HepG2 (cell line): Measurements from ENCODE around the gene KBTBD3. TPM values are rescaled to one million over a fixed set of nuclear protein-coding genes. Genes with fewer than 3 reads are reported as not detected.

Experiments used
- JARID2 ChIP-seq: sonication (generic); formaldehyde crosslinking; IDR thresholded peaks from 2 replicates; pipeline ENCODE4 v1.8.1; 2023; ENCODE audit warnings: missing genetic modification reagents, inconsistent platforms; ENCODE audit not compliant: insufficient replicate concordance
- NFE2 ChIP-seq: sonication (generic); formaldehyde crosslinking; IDR thresholded peaks from 2 replicates; pipeline ENCODE4 v1.4.0; 2020; ENCODE audit warnings: missing genetic modification reagents
- NFKB2 ChIP-seq: sonication (generic); formaldehyde crosslinking; IDR thresholded peaks from 2 replicates; pipeline ENCODE4 v1.4.0; 2020; ENCODE audit warnings: missing genetic modification reagents, borderline replicate concordance
- SMAD9 ChIP-seq: sonication (generic); formaldehyde crosslinking; IDR thresholded peaks from 2 replicates; pipeline ENCODE4 v1.5.1; 2020; ENCODE audit warnings: mild to moderate bottlenecking, missing genetic modification reagents
- ZBTB8A ChIP-seq: sonication (generic); formaldehyde crosslinking; IDR thresholded peaks from 2 replicates; pipeline ENCODE4 v1.4.0; 2020; ENCODE audit warnings: mild to moderate bottlenecking, low read depth, missing genetic modification reagents, borderline replicate concordance
- ZFP62 ChIP-seq: sonication (generic); formaldehyde crosslinking; IDR thresholded peaks from 2 replicates; pipeline ENCODE4 v1.4.0; 2020; ENCODE audit warnings: missing genetic modification reagents
- ZNF350 ChIP-seq: sonication (generic); formaldehyde crosslinking; IDR thresholded peaks from 2 replicates; pipeline ENCODE4 v1.4.0; 2020; ENCODE audit warnings: mild to moderate bottlenecking, low read depth, missing genetic modification reagents, borderline replicate concordance
- ZNF772 ChIP-seq: sonication (generic); formaldehyde crosslinking; IDR thresholded peaks from 2 replicates; pipeline ENCODE4 v1.5.0; 2020; ENCODE audit warnings: mild to moderate bottlenecking, missing genetic modification reagents
- ZNF879 ChIP-seq: sonication (generic); formaldehyde crosslinking; IDR thresholded peaks from 2 replicates; pipeline ENCODE4 v1.8.1; 2023; ENCODE audit warnings: missing genetic modification reagents
- polyA plus RNA-seq, 8 experiments: library from polyadenylated mRNA; depleted of rRNA in 3 of 8; stranded (reverse) in 7 of 8; unstranded in 1 of 8; fragments of >200 nt; fragmentation: Illumina TruSeq in 4 of 8; extraction: Trizol in 4 of 8; gene quantifications; 2 replicates each; pipeline versions ENCODE4 v1.2.1 to v1.2.3, GENCODE V29; 2011 to 2016; ENCODE audit warnings: low read depth in 4 of 8, missing spikeins in 1 of 8, mixed read lengths in 1 of 8; ENCODE audit not compliant: insufficient read depth in 1 of 8
- total RNA-seq, 5 experiments: library from RNA; depleted of rRNA; stranded (reverse); fragments of >200 nt; fragmentation: Illumina TruSeq; extraction: Trizol; gene quantifications; 2 replicates each; pipeline ENCODE4 v1.2.3, GENCODE V29; 2016; ENCODE audit warnings: low read depth in 1 of 5
- TF ChIP-seq, protein P1 (sequence below): sonication (generic); formaldehyde crosslinking; IDR thresholded peaks from 2 replicates; pipeline ENCODE4 v1.8.0; 2022; ENCODE audit warnings: mild to moderate bottlenecking, missing genetic modification reagents
- TF ChIP-seq, protein P2 (sequence below): sonication (generic); formaldehyde crosslinking; IDR thresholded peaks from 2 replicates; pipeline ENCODE4 v1.5.0; 2020; ENCODE audit warnings: mild to moderate bottlenecking, missing genetic modification reagents, borderline replicate concordance
- TF ChIP-seq, protein P3 (sequence below): sonication (generic); formaldehyde crosslinking; IDR thresholded peaks from 2 replicates; pipeline ENCODE4 v1.4.0; 2020; ENCODE audit warnings: missing genetic modification reagents, borderline replicate concordance
- TF ChIP-seq, protein P4 (sequence below): sonication (generic); formaldehyde crosslinking; IDR thresholded peaks from 2 replicates; pipeline ENCODE4 v1.8.1; 2023; ENCODE audit warnings: missing genetic modification reagents, inconsistent platforms, borderline replicate concordance

KBTBD3 gene
- total and polyA plus RNA-seq, 2 of the 13 experiments (the other 11 are each of a cell fraction or from before 2014, with no cell fraction given): 1.8 to 7.4 TPM

DNA sequence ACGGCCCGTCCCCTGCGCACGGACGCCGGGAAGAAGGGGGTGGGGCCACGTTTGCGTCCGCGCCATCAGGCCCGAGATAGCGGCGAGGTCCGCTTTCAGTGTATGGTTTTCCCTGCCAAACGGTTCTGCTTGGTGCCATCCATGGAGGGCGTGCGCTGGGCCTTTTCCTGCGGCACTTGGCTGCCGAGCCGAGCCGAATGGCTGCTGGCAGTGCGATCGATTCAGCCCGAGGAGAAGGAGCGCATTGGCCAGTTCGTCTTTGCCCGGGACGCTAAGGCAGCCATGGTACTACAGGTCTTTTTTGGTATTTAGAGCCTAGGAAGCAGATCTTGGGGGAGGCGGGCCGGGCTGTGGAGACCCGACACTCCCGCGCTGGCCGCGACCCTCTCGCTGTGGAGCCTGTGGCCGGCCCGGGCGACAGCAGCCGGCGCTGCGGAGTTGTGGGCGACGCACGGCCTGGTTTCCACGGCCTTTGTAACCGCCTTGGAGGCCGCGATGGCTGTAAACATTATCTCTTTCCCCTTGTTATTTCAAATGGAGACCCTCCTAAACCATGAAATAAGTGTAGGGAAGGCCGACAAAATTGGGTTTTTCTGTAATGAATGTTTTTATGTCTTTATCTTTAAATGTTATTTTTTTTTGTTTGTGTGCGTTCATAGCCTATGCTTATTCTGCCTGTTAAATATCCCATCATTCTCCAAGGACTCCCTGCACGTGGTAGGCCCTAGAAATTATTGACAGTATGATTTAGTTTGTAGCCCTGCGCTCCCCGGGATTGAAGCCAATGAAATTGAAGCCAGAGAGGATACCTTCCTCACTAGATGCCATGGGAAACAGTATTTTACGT lies 685 bp upstream of the KBTBD3 start, which contains the start of gene AASDHPPT (continued):
- 0 out of 2 replicates have a peak, but pooled peaks have one; percentile 20 for TF ChIP-seq ZNF772 (CRISPR knock-in tag)
- TF ChIP-seq ZNF350 (CRISPR knock-in tag): 0 out of 2 replicates have a peak, but pooled peaks have one; percentile 4
- TF ChIP-seq ZFP62 (CRISPR knock-in tag): no peak
- TF ChIP-seq, protein P1, sequence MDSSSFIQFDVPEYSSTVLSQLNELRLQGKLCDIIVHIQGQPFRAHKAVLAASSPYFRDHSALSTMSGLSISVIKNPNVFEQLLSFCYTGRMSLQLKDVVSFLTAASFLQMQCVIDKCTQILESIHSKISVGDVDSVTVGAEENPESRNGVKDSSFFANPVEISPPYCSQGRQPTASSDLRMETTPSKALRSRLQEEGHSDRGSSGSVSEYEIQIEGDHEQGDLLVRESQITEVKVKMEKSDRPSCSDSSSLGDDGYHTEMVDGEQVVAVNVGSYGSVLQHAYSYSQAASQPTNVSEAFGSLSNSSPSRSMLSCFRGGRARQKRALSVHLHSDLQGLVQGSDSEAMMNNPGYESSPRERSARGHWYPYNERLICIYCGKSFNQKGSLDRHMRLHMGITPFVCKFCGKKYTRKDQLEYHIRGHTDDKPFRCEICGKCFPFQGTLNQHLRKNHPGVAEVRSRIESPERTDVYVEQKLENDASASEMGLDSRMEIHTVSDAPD (CRISPR knock-in tag): no peak
- TF ChIP-seq, protein P2, sequence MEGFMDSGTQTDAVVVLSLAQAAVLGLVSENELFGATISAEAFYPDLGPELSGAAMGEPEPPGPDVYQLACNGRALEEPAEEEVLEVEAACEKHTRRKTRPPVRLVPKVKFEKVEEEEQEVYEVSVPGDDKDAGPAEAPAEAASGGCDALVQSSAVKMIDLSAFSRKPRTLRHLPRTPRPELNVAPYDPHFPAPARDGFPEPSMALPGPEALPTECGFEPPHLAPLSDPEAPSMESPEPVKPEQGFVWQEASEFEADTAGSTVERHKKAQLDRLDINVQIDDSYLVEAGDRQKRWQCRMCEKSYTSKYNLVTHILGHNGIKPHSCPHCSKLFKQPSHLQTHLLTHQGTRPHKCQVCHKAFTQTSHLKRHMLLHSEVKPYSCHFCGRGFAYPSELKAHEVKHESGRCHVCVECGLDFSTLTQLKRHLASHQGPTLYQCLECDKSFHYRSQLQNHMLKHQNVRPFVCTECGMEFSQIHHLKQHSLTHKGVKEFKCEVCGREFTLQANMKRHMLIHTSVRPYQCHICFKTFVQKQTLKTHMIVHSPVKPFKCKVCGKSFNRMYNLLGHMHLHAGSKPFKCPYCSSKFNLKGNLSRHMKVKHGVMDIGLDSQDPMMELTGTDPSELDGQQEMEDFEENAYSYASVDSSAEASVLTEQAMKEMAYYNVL (CRISPR knock-in tag): no peak
- 0 out of 2 replicates have a peak, but pooled peaks have one; percentile 49 for TF ChIP-seq SMAD9 (CRISPR knock-in tag)
- peak; percentile 52; the same call in 1 of the 2 replicates for TF ChIP-seq NFKB2
- peak; percentile 44 for TF ChIP-seq JARID2 (CRISPR knock-in tag)
- TF ChIP-seq NFE2: no peak
- TF ChIP-seq ZNF879 (CRISPR knock-in tag): 0 out of 2 replicates have a peak, but pooled peaks have one; percentile 53
- peak; percentile 83; the same call in 1 of the 2 replicates for TF ChIP-seq ZBTB8A (CRISPR knock-in tag)
- TF ChIP-seq, protein P3, sequence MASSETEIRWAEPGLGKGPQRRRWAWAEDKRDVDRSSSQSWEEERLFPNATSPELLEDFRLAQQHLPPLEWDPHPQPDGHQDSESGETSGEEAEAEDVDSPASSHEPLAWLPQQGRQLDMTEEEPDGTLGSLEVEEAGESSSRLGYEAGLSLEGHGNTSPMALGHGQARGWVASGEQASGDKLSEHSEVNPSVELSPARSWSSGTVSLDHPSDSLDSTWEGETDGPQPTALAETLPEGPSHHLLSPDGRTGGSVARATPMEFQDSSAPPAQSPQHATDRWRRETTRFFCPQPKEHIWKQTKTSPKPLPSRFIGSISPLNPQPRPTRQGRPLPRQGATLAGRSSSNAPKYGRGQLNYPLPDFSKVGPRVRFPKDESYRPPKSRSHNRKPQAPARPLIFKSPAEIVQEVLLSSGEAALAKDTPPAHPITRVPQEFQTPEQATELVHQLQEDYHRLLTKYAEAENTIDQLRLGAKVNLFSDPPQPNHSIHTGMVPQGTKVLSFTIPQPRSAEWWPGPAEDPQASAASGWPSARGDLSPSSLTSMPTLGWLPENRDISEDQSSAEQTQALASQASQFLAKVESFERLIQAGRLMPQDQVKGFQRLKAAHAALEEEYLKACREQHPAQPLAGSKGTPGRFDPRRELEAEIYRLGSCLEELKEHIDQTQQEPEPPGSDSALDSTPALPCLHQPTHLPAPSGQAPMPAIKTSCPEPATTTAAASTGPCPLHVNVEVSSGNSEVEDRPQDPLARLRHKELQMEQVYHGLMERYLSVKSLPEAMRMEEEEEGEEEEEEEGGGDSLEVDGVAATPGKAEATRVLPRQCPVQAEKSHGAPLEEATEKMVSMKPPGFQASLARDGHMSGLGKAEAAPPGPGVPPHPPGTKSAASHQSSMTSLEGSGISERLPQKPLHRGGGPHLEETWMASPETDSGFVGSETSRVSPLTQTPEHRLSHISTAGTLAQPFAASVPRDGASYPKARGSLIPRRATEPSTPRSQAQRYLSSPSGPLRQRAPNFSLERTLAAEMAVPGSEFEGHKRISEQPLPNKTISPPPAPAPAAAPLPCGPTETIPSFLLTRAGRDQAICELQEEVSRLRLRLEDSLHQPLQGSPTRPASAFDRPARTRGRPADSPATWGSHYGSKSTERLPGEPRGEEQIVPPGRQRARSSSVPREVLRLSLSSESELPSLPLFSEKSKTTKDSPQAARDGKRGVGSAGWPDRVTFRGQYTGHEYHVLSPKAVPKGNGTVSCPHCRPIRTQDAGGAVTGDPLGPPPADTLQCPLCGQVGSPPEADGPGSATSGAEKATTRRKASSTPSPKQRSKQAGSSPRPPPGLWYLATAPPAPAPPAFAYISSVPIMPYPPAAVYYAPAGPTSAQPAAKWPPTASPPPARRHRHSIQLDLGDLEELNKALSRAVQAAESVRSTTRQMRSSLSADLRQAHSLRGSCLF (CRISPR knock-in tag): 0 out of 2 replicates have a peak, but pooled peaks have one; percentile 76
- TF ChIP-seq, protein P4, sequence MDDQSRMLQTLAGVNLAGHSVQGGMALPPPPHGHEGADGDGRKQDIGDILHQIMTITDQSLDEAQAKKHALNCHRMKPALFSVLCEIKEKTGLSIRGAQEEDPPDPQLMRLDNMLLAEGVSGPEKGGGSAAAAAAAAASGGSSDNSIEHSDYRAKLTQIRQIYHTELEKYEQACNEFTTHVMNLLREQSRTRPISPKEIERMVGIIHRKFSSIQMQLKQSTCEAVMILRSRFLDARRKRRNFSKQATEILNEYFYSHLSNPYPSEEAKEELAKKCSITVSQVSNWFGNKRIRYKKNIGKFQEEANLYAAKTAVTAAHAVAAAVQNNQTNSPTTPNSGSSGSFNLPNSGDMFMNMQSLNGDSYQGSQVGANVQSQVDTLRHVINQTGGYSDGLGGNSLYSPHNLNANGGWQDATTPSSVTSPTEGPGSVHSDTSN: 0 out of 2 replicates have a peak, but pooled peaks have one; percentile 20
